ENCODE results near the gene CD2BP2.

DNA sequence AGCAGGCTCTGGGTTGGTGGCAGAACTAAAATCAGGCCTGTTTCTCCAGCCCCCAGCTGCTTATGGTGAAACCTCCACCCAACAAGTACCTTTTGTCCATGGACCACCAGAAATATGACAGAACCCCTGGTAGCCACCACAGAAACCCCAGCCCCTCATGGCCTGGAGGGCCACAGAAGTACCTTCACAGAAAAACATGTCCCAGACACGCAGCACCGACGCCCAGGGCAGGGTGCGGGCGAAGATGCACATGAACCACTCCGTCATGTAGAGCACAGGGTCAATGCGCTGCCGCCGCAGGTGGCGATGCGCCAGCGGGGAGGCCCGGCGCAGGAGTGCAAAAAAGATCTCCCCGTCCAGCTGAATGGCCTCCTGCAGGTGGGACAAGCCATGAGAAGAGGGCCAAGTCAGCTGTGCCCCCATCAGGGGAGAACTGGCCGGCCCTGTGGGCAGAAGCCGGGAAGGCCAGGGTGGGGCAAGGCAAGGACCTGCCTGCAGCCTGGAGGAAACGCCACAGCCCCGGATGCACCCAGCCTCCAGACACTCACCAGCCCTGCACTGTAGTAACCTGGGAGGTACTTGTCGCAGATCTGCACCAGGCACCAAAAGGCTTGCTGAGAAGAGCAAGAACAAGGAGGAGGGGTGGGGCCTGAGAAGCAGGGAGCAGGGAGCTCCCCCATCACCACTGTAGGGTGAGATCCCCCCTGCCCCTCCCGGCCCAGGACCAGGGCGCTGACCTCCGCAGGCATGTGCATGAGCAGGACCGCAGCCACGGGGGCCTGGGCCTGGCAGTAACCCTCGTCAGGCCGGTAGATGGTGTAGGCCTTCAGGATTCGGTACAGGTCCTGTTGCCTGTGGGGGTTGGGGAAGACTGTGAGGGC lies 4.1 kb upstream of the CD2BP2 start:
- TF ChIP-seq, protein P1, sequence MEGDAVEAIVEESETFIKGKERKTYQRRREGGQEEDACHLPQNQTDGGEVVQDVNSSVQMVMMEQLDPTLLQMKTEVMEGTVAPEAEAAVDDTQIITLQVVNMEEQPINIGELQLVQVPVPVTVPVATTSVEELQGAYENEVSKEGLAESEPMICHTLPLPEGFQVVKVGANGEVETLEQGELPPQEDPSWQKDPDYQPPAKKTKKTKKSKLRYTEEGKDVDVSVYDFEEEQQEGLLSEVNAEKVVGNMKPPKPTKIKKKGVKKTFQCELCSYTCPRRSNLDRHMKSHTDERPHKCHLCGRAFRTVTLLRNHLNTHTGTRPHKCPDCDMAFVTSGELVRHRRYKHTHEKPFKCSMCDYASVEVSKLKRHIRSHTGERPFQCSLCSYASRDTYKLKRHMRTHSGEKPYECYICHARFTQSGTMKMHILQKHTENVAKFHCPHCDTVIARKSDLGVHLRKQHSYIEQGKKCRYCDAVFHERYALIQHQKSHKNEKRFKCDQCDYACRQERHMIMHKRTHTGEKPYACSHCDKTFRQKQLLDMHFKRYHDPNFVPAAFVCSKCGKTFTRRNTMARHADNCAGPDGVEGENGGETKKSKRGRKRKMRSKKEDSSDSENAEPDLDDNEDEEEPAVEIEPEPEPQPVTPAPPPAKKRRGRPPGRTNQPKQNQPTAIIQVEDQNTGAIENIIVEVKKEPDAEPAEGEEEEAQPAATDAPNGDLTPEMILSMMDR (IDR thresholded peaks at IDR 0.05; ENCODE audit: insufficient read depth, low read length, poor library complexity, severe bottlenecking) = no peak
- no peak for TF ChIP-seq EZH2phosphoT487 (conservative IDR thresholded peaks at IDR 0.05; ENCODE audit: low read length)

Measured in SU-DHL-6 (cell line).